NOMO-1 (cell line): ENCODE results near the gene C1orf21.

Experiments
- DNase-seq, 2 experiments: peaks; one replicate each; lab custom pipeline; 2025; ENCODE audit not compliant: unreplicated experiment in 2 of 2; lab: John Stamatoyannopoulos, UW

Gene C1orf21

GRCh38 chr1:184442260-184442659 is 55.4 kb downstream of the C1orf21 start:
- DNase-seq: no peak

GRCh38 chr1:184443201-184443600 is 56.4 kb downstream of the C1orf21 start:
- DNase-seq: no peak

- DNase-seq: no peak
Measured at GRCh38 chr1:184443624-184444023, 56.8 kb downstream of the C1orf21 start.

- no peak for DNase-seq
Measured at GRCh38 chr1:184445997-184446396, 59.2 kb downstream of the C1orf21 start.

- no peak for DNase-seq
Measured at GRCh38 chr1:184447651-184448185, 60.9 kb downstream of the C1orf21 start.

- no peak for DNase-seq
Measured at GRCh38 chr1:184449916-184450315, 63.1 kb downstream of the C1orf21 start.

- no peak for DNase-seq
Measured at GRCh38 chr1:184455786-184456185, 69.0 kb downstream of the C1orf21 start.

- DNase-seq: peak; percentile 27 to 90
Measured at GRCh38 chr1:184456189-184456588, 69.4 kb downstream of the C1orf21 start.

GRCh38 chr1:184457500-184457899 is 70.7 kb downstream of the C1orf21 start:
- no peak for DNase-seq

GRCh38 chr1:184461321-184461720 is 74.5 kb downstream of the C1orf21 start:
- no peak for DNase-seq

GRCh38 chr1:184462155-184462554 is 75.3 kb downstream of the C1orf21 start:
- DNase-seq: no peak

GRCh38 chr1:184462990-184463389 is 76.2 kb downstream of the C1orf21 start:
- DNase-seq: no peak

- no peak for DNase-seq
Measured at GRCh38 chr1:184463680-184464079, 76.9 kb downstream of the C1orf21 start.

GRCh38 chr1:184464757-184465156 is 77.9 kb downstream of the C1orf21 start:
- no peak for DNase-seq

GRCh38 chr1:184465489-184466146 is 78.8 kb downstream of the C1orf21 start:
- DNase-seq: no peak

GRCh38 chr1:184467295-184467694 is 80.5 kb downstream of the C1orf21 start:
- DNase-seq: no peak

GRCh38 chr1:184469396-184469795 is 82.6 kb downstream of the C1orf21 start:
- no peak for DNase-seq

- no peak for DNase-seq
Measured at GRCh38 chr1:184471686-184472085, 84.9 kb downstream of the C1orf21 start.

- DNase-seq: no peak
Measured at GRCh38 chr1:184472136-184472535, 85.3 kb downstream of the C1orf21 start.

GRCh38 chr1:184473176-184473966 is 86.5 kb downstream of the C1orf21 start:
- no peak for DNase-seq

- DNase-seq: no peak
Measured at GRCh38 chr1:184476187-184476586, 89.4 kb downstream of the C1orf21 start.
